Body of pancreas (tissue), 4 donors: ENCODE data around the gene ETS1.

ENCODE experiments used
- CTCF ChIP-seq, 7 experiments: fragments of 450-650 bp in 4 of 7; fragments of 200-600 bp in 3 of 7; sonication (generic) in 3 of 7; IDR thresholded peaks; one replicate each; pipeline ENCODE4 v1.5.1; 2016 to 2019; ENCODE audit warnings: antibody characterized with exemption in 7 of 7
- POLR2A ChIP-seq, 3 donors: fragments of 450-650 bp; IDR thresholded peaks; one replicate each; pipeline ENCODE4 v1.6.1; 2016; ENCODE audit warnings: antibody characterized with exemption in 3 of 3, mild to moderate bottlenecking in 2 of 3

- no peak for TF ChIP-seq CTCF (IDR thresholded peaks at IDR 0.05)
- TF ChIP-seq POLR2A (IDR thresholded peaks at IDR 0.05), result no peak
Measured at GRCh38 chr11:128585498-128586238, 1.7 kb downstream of the ETS1 start.
